Measurements from ENCODE around the gene P2RY6.
A peak's percentile ranks its signal among the peaks of the same experiment; 100 is the strongest.

P2RY6 gene

GRCh38 chr11:73291781-73292524 lies 19.8 kb downstream of the P2RY6 start:
- Mint-ChIP-seq H3K9me3 (no peaks in the 10 kb centered on the region), H3K4me3 (no peak overlapping the region), H3K4me1 (peaks cover 47% of the 10 kb centered on the region), H3K27me3 (peaks cover 6% of the 10 kb centered on the region), H3K36me3 (no peaks in the 10 kb centered on the region), H3K27ac (no peak overlapping the region)
- no peak for ATAC-seq

- H3K9me3 Mint-ChIP-seq = no peaks in the 10 kb centered on the region
- H3K4me3 Mint-ChIP-seq = no peak overlapping the region
- H3K4me1 Mint-ChIP-seq = peaks cover 41% of the 10 kb centered on the region
- H3K27me3 Mint-ChIP-seq = peaks cover 12% of the 10 kb centered on the region
- H3K36me3 Mint-ChIP-seq = no peaks in the 10 kb centered on the region
- H3K27ac Mint-ChIP-seq = no peak overlapping the region
- ATAC-seq = no peak
Observed at GRCh38 chr11:73292525-73292894, 20.4 kb downstream of the P2RY6 start.

- ATAC-seq = no peak
- H3K4me1 Mint-ChIP-seq = peaks cover 32% of the 10 kb centered on the region
- no peaks in the 10 kb centered on the region for H3K9me3 Mint-ChIP-seq
- no peaks in the 10 kb centered on the region for H3K36me3 Mint-ChIP-seq
- H3K4me3 Mint-ChIP-seq = no peak overlapping the region
- H3K27ac Mint-ChIP-seq = no peak overlapping the region
- peaks cover 20% of the 10 kb centered on the region for H3K27me3 Mint-ChIP-seq
Observed at GRCh38 chr11:73293356-73293936, 21.3 kb downstream of the P2RY6 start.

- Mint-ChIP-seq H3K27ac (no peak overlapping the region), H3K27me3 (peaks cover 20% of the 10 kb centered on the region), H3K4me3 (no peak overlapping the region), H3K36me3 (no peaks in the 10 kb centered on the region), H3K9me3 (no peaks in the 10 kb centered on the region), H3K4me1 (peaks cover 20% of the 10 kb centered on the region)
- ATAC-seq = no peak
Observed at GRCh38 chr11:73294604-73295003, 22.5 kb downstream of the P2RY6 start.

DNA sequence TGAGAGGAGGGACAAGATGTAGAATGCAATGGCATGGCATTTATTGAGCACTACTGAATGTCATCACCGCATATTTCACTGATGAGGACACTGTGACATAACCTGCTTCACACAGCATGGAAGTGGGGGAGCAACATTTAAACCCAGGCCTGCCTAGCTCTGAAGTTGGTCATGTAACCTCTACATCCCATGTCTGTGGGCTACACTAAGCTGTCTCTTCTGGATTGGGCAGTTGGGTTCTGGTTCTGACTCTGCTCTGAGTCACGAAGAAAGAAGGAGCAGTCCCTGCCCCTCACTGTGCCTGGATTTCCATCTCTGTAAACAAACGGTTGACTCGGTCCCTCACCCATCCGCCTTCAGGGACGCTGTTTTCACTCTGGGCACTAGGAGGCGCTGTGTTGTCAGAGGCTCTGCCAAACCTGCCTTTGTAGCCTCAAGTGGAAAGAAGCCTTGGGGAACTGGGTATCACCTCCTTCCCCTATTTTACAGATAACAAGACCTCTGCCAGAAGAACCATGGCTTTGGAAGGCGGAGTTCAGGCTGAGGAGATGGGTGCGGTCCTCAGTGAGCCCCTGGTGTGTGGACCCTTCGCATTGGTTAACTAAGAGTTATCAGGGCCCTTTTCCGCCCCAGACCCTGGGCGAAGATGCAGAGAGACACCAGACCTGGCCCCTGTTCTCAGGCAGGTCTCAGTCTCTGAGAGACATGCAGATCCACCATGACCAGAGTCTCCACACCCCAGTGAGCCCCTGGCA lies 23.3 kb downstream of the P2RY6 start:
- Mint-ChIP-seq H3K27ac (no peak overlapping the region), H3K36me3 (no peaks in the 10 kb centered on the region), H3K9me3 (no peaks in the 10 kb centered on the region), H3K27me3 (peaks cover 25% of the 10 kb centered on the region), H3K4me1 (peaks cover 12% of the 10 kb centered on the region), H3K4me3 (no peak overlapping the region)
- peak; percentile 85 for ATAC-seq

GRCh38 chr11:73295996-73296318 lies 23.8 kb downstream of the P2RY6 start:
- ATAC-seq = no peak
- no peaks in the 10 kb centered on the region for H3K9me3 Mint-ChIP-seq

DNA sequence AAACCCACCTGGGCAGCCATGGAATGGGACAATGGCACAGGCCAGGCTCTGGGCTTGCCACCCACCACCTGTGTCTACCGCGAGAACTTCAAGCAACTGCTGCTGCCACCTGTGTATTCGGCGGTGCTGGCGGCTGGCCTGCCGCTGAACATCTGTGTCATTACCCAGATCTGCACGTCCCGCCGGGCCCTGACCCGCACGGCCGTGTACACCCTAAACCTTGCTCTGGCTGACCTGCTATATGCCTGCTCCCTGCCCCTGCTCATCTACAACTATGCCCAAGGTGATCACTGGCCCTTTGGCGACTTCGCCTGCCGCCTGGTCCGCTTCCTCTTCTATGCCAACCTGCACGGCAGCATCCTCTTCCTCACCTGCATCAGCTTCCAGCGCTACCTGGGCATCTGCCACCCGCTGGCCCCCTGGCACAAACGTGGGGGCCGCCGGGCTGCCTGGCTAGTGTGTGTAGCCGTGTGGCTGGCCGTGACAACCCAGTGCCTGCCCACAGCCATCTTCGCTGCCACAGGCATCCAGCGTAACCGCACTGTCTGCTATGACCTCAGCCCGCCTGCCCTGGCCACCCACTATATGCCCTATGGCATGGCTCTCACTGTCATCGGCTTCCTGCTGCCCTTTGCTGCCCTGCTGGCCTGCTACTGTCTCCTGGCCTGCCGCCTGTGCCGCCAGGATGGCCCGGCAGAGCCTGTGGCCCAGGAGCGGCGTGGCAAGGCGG lies 24.5 kb downstream of the P2RY6 start:
- no peak for ATAC-seq
- Mint-ChIP-seq H3K27ac (peak overlapping the region; percentile 29), H3K4me3 (no peak overlapping the region), H3K4me1 (peaks cover 8% of the 10 kb centered on the region), H3K27me3 (peaks cover 30% of the 10 kb centered on the region), H3K9me3 (no peaks in the 10 kb centered on the region), H3K36me3 (no peaks in the 10 kb centered on the region)

More at GRCh38 chr11:73295996-73296318, 23.8 kb downstream of the P2RY6 start:
- no peaks in the 10 kb centered on the region for H3K36me3 Mint-ChIP-seq
- no peak overlapping the region for H3K27ac Mint-ChIP-seq
- H3K4me1 Mint-ChIP-seq = peaks cover 8% of the 10 kb centered on the region
- H3K4me3 Mint-ChIP-seq = no peak overlapping the region
- H3K27me3 Mint-ChIP-seq = peaks cover 30% of the 10 kb centered on the region

- H3K36me3 Mint-ChIP-seq = no peaks in the 10 kb centered on the region
- ATAC-seq = no peak
- H3K27me3 Mint-ChIP-seq = peaks cover 36% of the 10 kb centered on the region
- peaks cover 8% of the 10 kb centered on the region for H3K4me1 Mint-ChIP-seq
- no peaks in the 10 kb centered on the region for H3K9me3 Mint-ChIP-seq
- H3K4me3 Mint-ChIP-seq = no peak overlapping the region
- peak overlapping the region; percentile 29 for H3K27ac Mint-ChIP-seq
Observed at GRCh38 chr11:73297231-73297590, 25.1 kb downstream of the P2RY6 start.

DNA sequence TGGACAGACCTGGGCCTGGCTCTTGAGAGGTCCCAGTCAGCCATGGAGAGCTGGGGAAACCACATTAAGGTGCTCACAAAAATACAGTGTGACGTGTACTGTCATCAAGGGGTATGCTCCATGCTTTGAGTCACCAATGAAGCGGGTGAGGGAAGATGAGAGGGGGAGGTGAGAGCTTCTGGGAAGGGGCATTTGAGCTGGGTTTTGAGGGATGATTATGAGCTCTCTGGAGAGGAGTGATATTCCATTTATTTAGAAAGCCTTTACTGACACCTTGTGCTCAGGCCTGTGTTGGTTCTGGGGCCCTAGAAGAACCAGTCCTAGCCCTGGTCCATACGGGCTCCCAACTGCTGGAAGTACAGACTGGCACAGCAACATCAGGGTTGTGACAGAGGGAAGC lies 25.6 kb downstream of the P2RY6 start:
- peak overlapping the region; percentile 29 for H3K27ac Mint-ChIP-seq
- H3K4me3 Mint-ChIP-seq = no peak overlapping the region
- H3K27me3 Mint-ChIP-seq = peaks cover 41% of the 10 kb centered on the region
- H3K36me3 Mint-ChIP-seq = no peaks in the 10 kb centered on the region
- no peaks in the 10 kb centered on the region for H3K9me3 Mint-ChIP-seq
- peaks cover 8% of the 10 kb centered on the region for H3K4me1 Mint-ChIP-seq
- ATAC-seq = no peak

GRCh38 chr11:73298233-73298632 lies 26.1 kb downstream of the P2RY6 start:
- Mint-ChIP-seq H3K4me1 (peaks cover 8% of the 10 kb centered on the region), H3K27ac (peak overlapping the region; percentile 29), H3K36me3 (no peaks in the 10 kb centered on the region), H3K4me3 (no peak overlapping the region), H3K27me3 (peaks cover 46% of the 10 kb centered on the region), H3K9me3 (no peaks in the 10 kb centered on the region)
- ATAC-seq = no peak

GRCh38 chr11:73299751-73300150 lies 27.6 kb downstream of the P2RY6 start:
- Mint-ChIP-seq H3K9me3 (no peaks in the 10 kb centered on the region), H3K27ac (no peak overlapping the region), H3K4me1 (peaks cover 8% of the 10 kb centered on the region), H3K27me3 (peaks cover 49% of the 10 kb centered on the region), H3K4me3 (no peak overlapping the region), H3K36me3 (no peaks in the 10 kb centered on the region)
- ATAC-seq = no peak

DNA sequence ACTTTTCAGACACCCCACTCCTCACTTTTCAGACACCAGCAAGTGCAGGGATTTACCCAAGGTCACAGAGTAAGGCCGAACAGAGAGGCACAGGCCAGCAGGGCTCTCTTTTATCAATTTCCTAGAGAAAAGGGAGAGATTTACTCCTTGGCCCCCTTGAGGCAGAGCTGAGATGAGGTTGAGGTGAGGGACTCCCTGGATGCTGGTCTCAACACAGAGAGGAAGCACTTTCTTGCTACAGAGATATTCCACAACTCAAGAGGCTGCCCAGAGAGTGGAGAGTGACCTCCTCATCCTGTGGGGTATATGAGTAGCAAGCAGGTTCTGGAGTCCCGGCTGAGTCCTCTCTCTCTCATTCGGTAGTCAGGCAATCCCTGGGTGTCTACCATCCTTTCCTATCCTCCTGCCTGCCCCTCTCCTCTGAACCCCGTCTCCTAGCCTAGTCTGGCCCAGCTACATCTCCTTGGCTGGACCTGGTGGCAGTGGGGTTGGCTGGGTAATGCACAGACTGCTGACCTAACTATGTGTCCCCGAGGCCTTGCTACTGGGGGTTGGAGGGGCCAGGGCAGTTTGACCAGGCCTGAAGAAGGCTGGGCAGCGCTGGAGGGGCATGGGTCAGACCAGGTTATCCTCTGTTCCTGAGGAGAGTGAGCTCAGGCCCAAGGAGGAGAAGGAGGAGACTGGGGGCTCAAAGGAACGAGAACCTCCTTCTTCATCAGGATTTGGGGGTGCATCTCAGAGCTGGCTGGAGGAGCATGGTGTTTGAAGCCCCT lies 34.1 kb downstream of the P2RY6 start:
- H3K4me3 Mint-ChIP-seq = peak overlapping the region; percentile 87
- no peaks in the 10 kb centered on the region for H3K9me3 Mint-ChIP-seq

DNA sequence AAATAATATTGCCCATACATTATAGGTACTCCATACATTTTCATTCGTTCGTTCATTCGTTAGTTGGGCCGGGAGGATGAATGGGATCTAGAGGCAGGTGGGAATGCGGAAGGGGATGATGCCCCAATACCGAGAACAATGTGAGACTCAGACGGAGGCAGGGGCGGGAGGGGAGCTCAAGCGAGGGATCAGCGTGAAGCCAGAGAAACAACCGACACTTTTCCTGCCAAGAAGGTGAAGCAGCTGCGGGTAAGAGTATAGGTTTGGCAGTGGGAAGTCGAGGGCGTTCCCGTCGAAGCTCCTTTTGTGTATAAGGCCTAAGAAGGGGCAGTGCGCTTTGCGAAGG lies 34.8 kb downstream of the P2RY6 start:
- H3K4me1 Mint-ChIP-seq = peaks cover 38% of the 10 kb centered on the region
- peaks cover 8% of the 10 kb centered on the region for H3K36me3 Mint-ChIP-seq
- peaks cover 35% of the 10 kb centered on the region for H3K27me3 Mint-ChIP-seq
- no peaks in the 10 kb centered on the region for H3K9me3 Mint-ChIP-seq
- peak overlapping the region; percentile 50 for H3K27ac Mint-ChIP-seq
- peak overlapping the region; percentile 87 for H3K4me3 Mint-ChIP-seq
- no peak for ATAC-seq

More for the DNA sequence above, 34.1 kb downstream of the P2RY6 start:
- Mint-ChIP-seq H3K27me3 (peaks cover 38% of the 10 kb centered on the region), H3K36me3 (peaks cover under 1% of the 10 kb centered on the region), H3K4me1 (peaks cover 31% of the 10 kb centered on the region), H3K27ac (peak overlapping the region; percentile 50)
- no peak for ATAC-seq

DNA sequence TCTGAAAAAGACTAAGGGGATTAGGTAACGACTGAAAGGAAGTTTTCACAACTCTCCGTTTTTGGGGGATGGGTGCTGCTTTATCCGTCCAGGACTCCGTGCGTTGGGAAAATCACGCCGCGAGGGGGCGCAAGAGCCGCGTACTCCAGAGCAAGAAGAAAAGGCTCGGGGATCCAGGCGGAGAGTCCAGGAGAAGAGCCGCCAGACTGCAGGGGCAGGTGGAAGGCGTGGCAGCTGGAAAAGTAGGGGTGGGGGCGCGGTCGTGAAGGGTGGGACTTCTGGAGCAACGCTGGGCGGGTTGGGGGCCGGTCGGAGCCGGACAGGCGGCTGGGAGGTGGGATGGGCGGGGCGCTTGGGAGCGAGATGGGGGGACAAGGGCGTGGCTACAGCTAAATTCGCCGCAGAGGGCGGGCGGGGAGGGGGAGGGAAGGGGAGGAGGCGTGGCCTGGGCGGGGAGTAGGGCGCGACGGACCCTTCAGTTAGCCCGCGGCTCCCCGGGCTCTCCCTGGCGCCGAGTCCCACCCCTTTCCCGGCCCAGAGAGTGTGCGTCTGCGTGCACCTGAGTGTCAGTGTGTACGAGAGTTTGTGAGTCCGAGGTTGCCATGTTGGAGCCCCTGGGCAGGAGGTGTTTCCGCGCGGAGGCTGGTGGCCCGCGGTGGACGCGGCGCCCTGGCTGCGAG lies 35.3 kb downstream of the P2RY6 start:
- H3K9me3 Mint-ChIP-seq = no peaks in the 10 kb centered on the region
- H3K36me3 Mint-ChIP-seq = peaks cover 12% of the 10 kb centered on the region
- peaks cover 30% of the 10 kb centered on the region for H3K27me3 Mint-ChIP-seq
- H3K4me3 Mint-ChIP-seq = peak overlapping the region; percentile 87
- H3K27ac Mint-ChIP-seq = peak overlapping the region; percentile 50
- peaks cover 43% of the 10 kb centered on the region for H3K4me1 Mint-ChIP-seq
- peak; percentile 89 for ATAC-seq
